DMS114 treated with DMSO at 0.1 percent for 48 hours (cell line): Measurements from ENCODE around the gene SKAP2.

Source experiments
- DNase-seq: peaks from one replicate; lab custom pipeline; 2025; ENCODE audit not compliant: unreplicated experiment; lab: John Stamatoyannopoulos, UW

SKAP2 gene

GRCh38 chr7:26779978-26780595, 84.3 kb downstream of the SKAP2 start:
- no peak for DNase-seq

- no peak for DNase-seq
These were observed 87.0 kb downstream of the SKAP2 start for GRCh38 chr7:26777385-26777784.

GRCh38 chr7:26760501-26760900, 103.9 kb downstream of the SKAP2 start:
- DNase-seq, result no peak

- no peak for DNase-seq
These were observed 105.3 kb downstream of the SKAP2 start for GRCh38 chr7:26759108-26759507.

GRCh38 chr7:26743205-26743604, 121.2 kb downstream of the SKAP2 start:
- no peak for DNase-seq

GRCh38 chr7:26735976-26736600, 128.3 kb downstream of the SKAP2 start:
- DNase-seq, result no peak

- DNase-seq, result no peak
These were observed 135.1 kb downstream of the SKAP2 start for GRCh38 chr7:26729150-26729775.

- DNase-seq, result no peak
These were observed 138.3 kb downstream of the SKAP2 start for GRCh38 chr7:26726051-26726450.

GRCh38 chr7:26724795-26725194, 139.6 kb downstream of the SKAP2 start:
- no peak for DNase-seq

- no peak for DNase-seq
These were observed 141.3 kb downstream of the SKAP2 start for GRCh38 chr7:26723129-26723528.

GRCh38 chr7:26721450-26721849, 142.9 kb downstream of the SKAP2 start:
- no peak for DNase-seq

GRCh38 chr7:26718063-26718462, 146.3 kb downstream of the SKAP2 start:
- DNase-seq, result no peak

GRCh38 chr7:26714438-26714837, 150.0 kb downstream of the SKAP2 start:
- DNase-seq, result no peak

GRCh38 chr7:26714006-26714405, 150.4 kb downstream of the SKAP2 start:
- no peak for DNase-seq

- no peak for DNase-seq
These were observed 155.0 kb downstream of the SKAP2 start for GRCh38 chr7:26709210-26709990.

- no peak for DNase-seq
These were observed 158.8 kb downstream of the SKAP2 start for GRCh38 chr7:26705567-26705966.

- no peak for DNase-seq
These were observed 159.6 kb downstream of the SKAP2 start for GRCh38 chr7:26704786-26705185.

- no peak for DNase-seq
These were observed 160.4 kb downstream of the SKAP2 start for GRCh38 chr7:26704036-26704435.

GRCh38 chr7:26700893-26701292, 163.5 kb downstream of the SKAP2 start:
- no peak for DNase-seq

- no peak for DNase-seq
These were observed 164.0 kb downstream of the SKAP2 start for GRCh38 chr7:26700386-26700785.

- no peak for DNase-seq
These were observed 164.6 kb downstream of the SKAP2 start for GRCh38 chr7:26699766-26700165.

- DNase-seq, result no peak
These were observed 165.6 kb downstream of the SKAP2 start for GRCh38 chr7:26698806-26699205.
